ENCODE data around the gene INSM1.

Gene INSM1

DNA sequence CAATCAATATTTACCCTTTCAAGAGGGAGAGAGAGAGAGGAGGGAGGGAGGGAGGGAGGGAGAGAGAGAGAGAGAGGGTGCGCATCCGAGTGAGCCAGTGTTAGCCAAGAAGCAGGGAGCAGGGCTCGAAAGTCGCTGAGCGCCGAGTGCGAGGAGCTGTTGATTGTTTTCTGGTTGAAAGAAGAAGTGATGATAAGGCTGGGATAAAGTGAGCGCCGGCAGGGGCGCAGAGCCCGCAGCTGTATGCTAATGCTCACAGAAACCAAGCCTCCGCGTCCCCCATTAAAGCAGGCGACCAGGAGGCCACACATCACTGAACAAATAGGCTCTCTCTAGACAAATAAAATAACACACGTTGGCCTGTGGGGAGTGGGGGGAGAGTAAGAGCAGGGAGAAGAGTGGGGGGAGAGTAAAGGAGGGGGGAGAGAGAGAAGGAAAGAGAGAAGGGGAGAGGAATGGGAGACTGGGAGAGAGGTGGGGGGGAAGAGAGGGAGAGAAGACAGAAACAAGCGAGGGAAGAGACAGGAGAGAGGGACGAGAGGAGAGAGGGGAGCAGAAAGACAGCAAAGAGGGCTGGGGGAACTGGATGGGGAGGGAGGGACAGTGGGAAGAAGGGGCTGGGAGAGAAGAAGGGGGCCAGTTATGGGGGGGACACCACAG, 5.0 kb upstream of the INSM1 start:
- no peak for DNase-seq (ENCODE audit: low read depth)

DNA sequence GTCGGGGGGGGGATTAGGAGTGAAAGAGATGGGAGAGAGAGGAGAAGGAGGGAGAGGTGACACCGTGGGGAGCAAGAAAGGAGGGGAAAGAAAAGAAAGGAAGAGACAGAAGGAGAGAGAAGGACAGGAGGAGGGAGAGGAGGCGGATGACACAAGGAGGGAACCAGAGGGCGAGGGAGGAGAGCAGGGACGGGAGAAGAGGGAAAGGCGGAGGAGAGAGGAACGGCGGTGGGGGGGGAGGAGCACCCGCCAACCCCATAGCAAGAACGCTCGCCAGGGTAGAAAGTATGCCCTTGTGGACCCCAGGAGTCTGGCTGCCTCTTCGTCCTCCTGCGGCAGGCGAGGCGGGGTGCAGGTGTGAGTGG, 4.5 kb upstream of the INSM1 start:
- DNase-seq (ENCODE audit: low read depth), result no peak

- no peak for DNase-seq (ENCODE audit: low read depth)
These were observed 3.9 kb upstream of the INSM1 start for GRCh38 chr20:20363799-20364592.

GRCh38 chr20:20364593-20365479, 3.1 kb upstream of the INSM1 start:
- DNase-seq (ENCODE audit: low read depth), result no peak

- no peak for DNase-seq (ENCODE audit: low read depth)
These were observed 2.3 kb upstream of the INSM1 start for GRCh38 chr20:20365480-20366161.

GRCh38 chr20:20366551-20366875, 1.4 kb upstream of the INSM1 start:
- no peak for DNase-seq (ENCODE audit: low read depth)

- no peak for DNase-seq (ENCODE audit: low read depth)
These were observed 879 bp upstream of the INSM1 start for GRCh38 chr20:20366876-20367574.

DNA sequence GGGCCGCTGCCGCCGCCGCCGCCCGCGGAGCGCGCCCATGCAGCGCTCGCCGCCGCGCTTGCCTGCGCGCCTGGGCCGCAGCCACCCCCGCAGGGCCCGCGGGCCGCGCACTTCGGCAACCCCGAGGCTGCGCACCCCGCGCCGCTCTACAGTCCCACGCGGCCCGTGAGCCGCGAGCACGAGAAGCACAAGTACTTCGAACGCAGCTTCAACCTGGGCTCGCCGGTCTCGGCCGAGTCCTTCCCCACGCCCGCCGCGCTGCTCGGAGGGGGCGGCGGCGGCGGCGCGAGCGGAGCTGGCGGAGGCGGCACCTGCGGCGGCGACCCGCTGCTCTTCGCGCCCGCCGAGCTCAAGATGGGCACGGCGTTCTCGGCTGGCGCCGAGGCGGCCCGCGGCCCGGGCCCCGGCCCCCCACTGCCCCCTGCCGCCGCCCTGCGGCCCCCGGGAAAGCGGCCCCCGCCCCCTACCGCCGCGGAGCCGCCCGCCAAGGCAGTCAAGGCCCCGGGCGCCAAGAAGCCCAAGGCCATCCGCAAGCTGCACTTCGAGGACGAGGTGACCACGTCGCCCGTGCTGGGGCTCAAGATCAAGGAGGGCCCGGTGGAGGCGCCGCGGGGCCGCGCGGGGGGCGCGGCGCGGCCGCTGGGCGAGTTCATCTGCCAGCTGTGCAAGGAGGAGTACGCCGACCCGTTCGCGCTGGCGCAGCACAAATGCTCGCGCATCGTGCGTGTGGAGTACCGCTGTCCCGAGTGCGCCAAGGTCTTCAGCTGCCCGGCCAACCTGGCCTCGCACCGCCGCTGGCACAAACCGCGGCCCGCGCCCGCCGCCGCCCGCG, 730 bp downstream of the INSM1 start:
- no peak for DNase-seq (ENCODE audit: low read depth)

GRCh38 chr20:20369250-20370093, 1.6 kb downstream of the INSM1 start:
- no peak for DNase-seq (ENCODE audit: low read depth)

GRCh38 chr20:20370094-20370575, 2.2 kb downstream of the INSM1 start:
- DNase-seq (ENCODE audit: low read depth), result no peak

DNA sequence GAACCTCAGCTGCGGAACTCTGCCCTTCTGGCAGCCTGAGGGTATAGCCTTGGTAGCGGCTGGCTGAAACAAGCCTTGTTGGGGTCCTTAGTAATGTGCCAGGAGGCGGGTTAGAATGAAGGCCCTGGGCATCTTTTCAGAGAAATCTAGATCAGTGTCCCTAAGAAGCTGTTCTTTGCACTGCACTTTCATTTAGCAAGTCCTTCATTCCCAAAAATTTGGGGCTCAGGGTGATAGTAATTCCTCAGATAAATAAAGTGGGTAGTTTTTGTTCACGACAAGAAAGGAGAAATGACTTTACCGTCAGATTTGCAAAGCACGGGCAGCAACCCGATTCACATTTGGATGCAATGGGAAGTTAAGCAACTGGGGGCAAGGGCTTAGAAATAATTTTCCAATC, 3.2 kb downstream of the INSM1 start:
- DNase-seq (ENCODE audit: low read depth), result no peak

DNA sequence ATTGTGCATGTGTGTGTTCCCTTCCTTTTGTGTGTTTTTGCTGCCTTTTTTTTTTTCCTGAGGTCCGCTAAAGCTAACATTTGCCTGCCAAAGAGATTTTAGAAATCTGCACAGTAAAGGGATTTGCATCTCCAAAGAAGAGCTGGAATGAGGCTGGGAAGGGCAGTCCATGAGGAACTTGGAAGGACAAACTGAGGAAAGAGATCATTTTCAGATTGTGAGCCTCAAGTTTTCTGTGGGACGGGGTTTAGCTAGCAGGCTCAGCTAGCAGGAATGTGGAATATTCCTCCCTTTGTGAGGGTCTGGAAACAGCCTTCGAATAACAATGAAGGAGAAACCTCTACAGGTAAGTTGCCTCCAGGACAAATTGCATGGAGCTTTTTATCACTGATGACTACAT, 3.8 kb downstream of the INSM1 start:
- no peak for DNase-seq (ENCODE audit: low read depth)

- DNase-seq (ENCODE audit: low read depth), result no peak
These were observed 5.2 kb downstream of the INSM1 start for GRCh38 chr20:20373091-20373571.

DNA sequence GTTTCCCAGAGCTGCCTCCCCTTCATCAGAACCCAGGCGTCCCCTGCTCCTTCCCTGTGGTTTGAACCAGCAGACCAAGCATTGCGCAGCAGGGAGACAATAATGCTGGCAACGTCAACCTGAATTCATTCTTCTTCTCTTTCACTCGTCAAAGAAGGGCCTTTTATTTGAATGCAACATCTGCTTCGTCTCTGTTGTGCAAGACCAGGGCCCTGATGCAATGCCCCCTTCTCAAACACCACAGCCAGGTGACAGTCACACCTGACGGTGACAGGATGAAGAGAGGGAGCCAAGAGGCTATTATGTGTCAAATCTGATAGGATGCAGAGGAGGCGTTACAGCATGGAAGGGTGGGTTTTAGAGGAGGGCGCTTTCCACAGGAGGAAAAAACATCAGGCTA, 8.0 kb downstream of the INSM1 start:
- no peak for DNase-seq (ENCODE audit: low read depth)

DNA sequence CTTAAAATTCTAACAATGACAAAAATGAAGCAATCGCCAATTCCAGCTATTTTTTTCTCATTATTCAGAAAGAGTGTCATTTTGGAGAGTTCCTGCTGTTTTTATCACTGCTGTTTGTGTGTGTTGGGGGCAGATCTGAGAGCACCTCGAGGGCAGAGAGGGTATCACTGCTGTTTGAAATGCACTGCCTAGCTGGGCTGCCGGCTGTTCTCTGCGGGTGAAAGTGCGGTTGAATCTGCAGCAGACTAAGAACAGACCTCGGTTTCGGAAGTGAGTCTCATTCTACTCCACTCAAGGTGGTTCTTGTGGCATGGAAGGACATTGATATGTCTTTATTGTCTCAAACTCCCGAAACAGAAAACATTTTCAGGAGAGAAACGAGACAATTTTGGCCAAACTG, 18.3 kb downstream of the INSM1 start:
- no peak for DNase-seq (ENCODE audit: low read depth)

DNA sequence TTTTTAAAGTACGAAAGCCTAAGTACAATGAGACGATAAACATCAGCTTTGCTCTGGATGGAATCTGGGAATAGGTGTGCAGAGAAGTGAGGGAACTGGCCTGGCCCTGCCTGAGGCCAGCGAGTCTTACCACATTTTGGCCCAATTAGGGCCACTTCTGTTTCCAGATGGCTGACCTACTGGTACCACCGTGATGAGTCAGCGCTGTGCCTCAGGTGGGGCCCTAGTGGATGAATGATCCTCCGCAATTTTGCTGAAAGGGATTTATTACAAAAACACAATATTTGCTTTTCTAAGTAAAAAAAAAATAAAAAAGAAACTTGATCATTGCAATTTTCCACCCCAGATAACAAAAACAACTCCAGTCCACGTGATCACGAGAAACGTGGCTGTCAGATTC, 22.5 kb downstream of the INSM1 start:
- DNase-seq (ENCODE audit: low read depth), result no peak

DNA sequence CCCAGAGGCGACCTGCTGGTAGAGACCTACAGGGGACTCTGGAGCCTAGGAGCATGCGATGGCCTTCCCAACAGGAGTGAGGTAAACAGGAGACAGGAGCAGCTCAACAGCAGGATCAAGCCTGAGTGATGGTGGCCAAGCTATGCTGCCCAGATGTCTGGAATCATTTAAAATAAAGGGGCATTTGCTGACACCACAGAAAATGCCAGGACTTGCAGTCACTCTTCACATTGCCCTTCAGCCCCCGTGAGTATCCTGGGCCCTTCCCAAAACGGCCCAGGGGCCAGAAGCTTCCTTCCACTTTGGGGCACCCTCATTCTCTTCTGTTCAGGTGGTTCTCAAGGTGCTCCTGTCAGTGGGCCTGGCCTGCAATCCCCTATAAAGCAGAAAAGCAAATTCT, 23.2 kb downstream of the INSM1 start:
- DNase-seq (ENCODE audit: low read depth), result no peak

DNA sequence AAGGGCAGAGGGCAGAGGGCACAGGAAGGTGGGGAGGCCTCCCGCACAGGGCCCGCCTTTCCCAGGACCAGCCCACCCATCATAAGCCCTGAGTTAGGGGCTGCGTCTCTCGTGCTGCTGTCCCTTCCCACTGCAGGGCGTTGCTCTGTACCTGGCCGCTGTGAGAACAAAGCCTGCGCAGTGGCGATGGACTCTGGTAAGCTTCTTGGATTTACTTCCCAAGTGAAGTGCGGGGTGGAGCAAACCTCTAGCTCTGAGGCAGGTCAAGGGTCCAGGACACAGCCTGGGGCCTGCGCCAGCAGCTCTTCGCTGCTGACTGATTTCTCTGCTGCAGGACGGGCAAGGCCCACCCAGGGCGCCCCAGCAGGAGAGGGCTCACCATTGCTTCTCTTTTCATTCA, 23.9 kb downstream of the INSM1 start:
- no peak for DNase-seq (ENCODE audit: low read depth)
